NT2/D1 (cell line): Measurements from ENCODE around the gene DLK1.

Experiments
- SUZ12 ChIP-seq: IDR thresholded peaks from 2 replicates; pipeline ENCODE4 v1.6.1; 2011; ENCODE audit not compliant: insufficient read length, insufficient read depth; ENCODE audit errors: extremely low read depth
- YY1 ChIP-seq: IDR thresholded peaks from 2 replicates; pipeline ENCODE4 v1.6.1; 2011; ENCODE audit not compliant: insufficient read length, insufficient read depth
- ZNF274 ChIP-seq: IDR thresholded peaks from 2 replicates; pipeline ENCODE4 v1.6.1; 2011; ENCODE audit warnings: mild to moderate bottlenecking, low read depth, low read length

- TF ChIP-seq ZNF274 (no peak), YY1 (no peak), SUZ12 (no peak)
Observed at GRCh38 chr14:100698666-100699448, 27.8 kb upstream of the DLK1 start.
